ENCODE results near the gene FCER1G.

DNA sequence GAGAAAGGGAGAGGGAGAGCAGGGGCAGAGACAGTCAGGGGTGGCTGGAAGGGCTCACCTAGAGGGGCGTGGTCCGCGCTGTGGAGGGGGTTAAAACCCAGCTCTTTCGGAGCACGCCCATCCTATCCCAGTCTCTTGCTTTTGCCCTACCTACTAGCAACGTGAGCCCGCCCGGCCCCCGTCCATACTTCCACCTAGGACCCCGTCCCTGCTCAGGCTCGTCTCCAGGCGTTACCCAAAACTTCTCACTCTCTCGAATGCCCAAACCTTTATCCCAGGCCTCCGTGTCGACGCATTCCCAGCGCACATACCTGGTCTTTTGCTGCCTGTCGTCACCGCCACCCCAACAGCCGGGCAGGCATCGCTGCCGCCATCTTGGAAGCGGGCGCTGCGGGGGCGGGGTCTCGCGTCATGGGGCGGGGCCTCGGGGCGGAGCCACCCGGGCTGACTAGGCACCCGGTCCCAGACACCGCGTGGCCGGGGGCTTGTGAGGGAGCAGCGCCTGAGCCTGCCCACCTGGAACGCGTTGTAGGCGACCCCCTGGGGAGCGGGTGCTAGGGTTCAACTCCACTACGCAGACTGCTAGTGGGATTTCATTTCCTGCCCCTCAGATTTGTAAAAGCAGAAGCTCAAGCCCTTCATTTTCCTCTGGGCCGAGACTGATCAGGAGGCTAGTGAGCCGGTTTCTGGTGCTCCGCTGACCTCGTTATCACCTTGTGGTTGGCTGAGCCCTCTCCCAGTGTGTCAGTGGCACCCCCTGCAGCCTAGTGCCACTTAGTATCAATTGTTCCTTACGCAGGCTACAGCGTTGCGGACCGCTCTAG, 37.8 kb upstream of the FCER1G start, which contains the start of gene B4GALT3:
- TF ChIP-seq, protein P1, sequence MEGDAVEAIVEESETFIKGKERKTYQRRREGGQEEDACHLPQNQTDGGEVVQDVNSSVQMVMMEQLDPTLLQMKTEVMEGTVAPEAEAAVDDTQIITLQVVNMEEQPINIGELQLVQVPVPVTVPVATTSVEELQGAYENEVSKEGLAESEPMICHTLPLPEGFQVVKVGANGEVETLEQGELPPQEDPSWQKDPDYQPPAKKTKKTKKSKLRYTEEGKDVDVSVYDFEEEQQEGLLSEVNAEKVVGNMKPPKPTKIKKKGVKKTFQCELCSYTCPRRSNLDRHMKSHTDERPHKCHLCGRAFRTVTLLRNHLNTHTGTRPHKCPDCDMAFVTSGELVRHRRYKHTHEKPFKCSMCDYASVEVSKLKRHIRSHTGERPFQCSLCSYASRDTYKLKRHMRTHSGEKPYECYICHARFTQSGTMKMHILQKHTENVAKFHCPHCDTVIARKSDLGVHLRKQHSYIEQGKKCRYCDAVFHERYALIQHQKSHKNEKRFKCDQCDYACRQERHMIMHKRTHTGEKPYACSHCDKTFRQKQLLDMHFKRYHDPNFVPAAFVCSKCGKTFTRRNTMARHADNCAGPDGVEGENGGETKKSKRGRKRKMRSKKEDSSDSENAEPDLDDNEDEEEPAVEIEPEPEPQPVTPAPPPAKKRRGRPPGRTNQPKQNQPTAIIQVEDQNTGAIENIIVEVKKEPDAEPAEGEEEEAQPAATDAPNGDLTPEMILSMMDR (IDR thresholded peaks at IDR 0.05; ENCODE audit: extremely low read depth in 1 of 2, insufficient read depth in 1 of 2, low read depth in 1 of 2, low read length in 2 of 2) = no peak
- peak; percentile 73 for TF ChIP-seq POLR2AphosphoS5 (IDR thresholded peaks at IDR 0.05; ENCODE audit: insufficient read depth, low read depth, low read length)
- TF ChIP-seq FOS (IDR thresholded peaks at IDR 0.05; ENCODE audit: borderline replicate concordance, insufficient read depth, low read length) = no peak
- TF ChIP-seq EZH2 (IDR thresholded peaks at IDR 0.05; ENCODE audit: borderline replicate concordance, low read depth, low read length, severe bottlenecking) = no peak
- peak; percentile 94 for TF ChIP-seq POLR2A (IDR thresholded peaks at IDR 0.05; ENCODE audit: low read depth, low read length)
- peak; percentile 24 for TF ChIP-seq MYC (IDR thresholded peaks at IDR 0.05; ENCODE audit: low read depth, low read length)

Measured in endothelial cell of umbilical vein (primary cell).